ENCODE data around the gene OR56A4.
"Not testable (repeated sequence)": the region's sequence is repeated elsewhere in the genome, so short reads cannot be mapped to it uniquely, and the experiment has no call there.

The OR56A4 gene

DNA sequence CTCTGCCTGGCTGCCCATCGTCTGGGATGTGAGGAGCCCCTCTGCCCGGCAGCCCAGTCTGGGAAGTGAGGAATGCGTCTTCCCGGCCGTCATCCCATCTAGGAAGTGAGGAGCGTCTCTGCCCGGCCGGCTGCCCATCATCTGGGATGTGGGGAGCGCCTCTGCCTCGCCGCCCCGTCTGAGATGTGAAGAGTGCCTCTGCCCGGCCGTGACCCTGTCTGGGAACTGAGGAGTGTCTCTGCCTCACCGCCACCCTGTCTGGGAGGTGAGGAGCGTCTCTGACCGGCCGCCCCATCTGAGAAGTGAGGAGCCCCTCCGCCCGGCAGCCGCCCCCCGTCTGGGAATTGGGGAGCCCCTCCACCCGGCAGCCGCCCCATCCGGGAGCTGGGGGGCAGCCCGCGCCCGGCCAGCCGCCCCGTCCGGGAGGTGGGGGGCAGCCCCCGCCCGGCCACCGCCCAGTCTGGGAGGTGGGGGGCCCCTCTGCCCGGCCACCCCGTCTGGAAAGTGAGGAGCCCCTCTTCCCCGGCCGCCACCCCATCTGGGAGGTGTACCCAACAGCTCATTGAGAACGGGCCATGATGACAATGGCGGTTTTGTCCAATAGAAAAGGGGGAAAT is 45.9 kb downstream of the OR56A4 start:
- DNase-seq (ENCODE audit: low spot score) = not testable (repeated sequence)

DNA sequence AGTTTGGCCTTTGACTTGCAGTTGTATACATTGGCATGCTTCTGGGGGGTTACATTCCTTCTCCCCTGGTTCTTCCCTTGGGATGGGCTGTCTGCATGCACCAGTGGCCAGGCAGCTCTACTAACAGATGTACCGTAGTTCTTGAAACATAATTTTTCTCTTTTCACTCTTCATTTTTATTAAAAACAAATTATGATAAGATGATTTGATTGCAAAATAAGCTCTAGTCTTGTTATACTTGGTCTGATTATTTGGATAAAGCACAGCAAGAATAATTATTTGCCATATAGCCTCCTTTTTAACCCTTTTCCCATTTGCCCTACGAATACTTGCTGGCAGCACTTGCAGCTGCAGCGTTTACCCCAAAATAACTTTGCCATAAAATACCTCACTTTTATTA is 51.2 kb downstream of the OR56A4 start:
- no peak for DNase-seq (ENCODE audit: low spot score)
